Stimulated activated CD8-positive, alpha-beta memory T cell treated with anti-CD3 and anti-CD28 coated beads, Interleukin-2, amount 100 ng/mL, for 48 hours (primary cell): ENCODE measurements around the gene MRPL45.

Experiments used
- DNase-seq, 2 donors: peaks; one replicate each; pipeline ENCODE4 v3.0.0-alpha.2; 2020; ENCODE audit warnings: low read depth in 2 of 2

Gene MRPL45

GRCh38 chr17:38325221-38325851 lies 28.4 kb downstream of the MRPL45 start:
- no peak for DNase-seq

DNA sequence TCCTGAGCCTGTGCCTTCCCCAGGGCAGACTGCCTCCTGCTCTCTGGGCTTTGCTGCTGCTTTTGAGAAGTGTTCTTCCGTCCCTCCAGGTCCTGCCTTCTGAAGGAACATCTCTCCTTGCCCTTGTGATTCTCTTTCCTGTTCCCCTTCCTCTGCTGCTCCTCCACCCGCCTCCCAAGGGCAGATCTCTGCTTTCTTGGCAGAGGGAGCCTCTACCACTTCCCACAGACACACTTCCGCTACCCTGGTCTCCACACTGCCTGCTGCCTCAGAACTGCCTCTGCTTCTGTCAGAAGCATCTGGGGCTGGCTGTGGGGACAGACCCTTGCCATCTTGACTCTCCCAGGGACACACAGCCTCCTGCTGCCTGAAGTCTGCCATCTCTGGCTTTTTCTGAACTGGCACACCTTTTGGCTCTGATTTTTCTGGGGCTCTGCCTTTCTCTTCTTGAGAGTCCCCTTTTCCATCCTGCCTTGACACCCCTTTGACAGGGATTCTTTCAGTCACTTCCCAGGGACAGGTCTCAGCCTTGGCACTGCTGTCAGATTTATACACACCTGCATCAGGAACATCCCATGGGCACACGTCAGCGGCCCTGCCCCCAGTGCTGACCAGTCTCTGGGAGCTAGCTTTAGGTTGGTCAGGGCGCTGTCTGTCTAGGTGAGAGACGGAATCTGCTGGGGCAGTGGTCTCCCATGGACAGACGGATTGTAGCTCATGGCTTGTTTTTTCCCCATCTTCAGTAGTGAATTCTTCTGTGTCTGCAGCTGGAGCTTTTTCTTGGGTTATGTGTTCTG lies 30.2 kb downstream of the MRPL45 start:
- no peak for DNase-seq

GRCh38 chr17:38327936-38328335 lies 31.0 kb downstream of the MRPL45 start:
- no peak for DNase-seq

- no peak for DNase-seq
These were observed 31.7 kb downstream of the MRPL45 start for GRCh38 chr17:38328620-38329019.

DNA sequence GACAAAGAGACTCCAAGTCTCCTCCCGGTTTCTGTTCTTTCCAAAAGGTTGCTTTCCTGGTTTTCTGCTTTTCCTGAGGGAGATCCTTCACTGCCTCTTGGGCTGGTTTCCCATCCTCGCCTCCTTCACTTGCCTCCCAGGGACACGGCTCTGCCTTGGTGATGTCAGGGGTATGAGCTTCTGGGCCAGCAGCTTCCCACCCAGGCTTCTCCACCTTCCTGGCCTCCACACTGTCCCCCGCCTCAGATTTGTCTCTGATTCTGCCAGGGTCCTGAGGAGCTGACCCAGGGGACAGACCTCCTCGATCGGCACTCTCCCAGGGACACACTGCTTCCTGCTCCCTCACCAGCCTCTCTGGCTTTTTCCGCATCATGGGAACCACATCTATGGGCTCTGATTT lies 32.3 kb downstream of the MRPL45 start:
- no peak for DNase-seq

DNA sequence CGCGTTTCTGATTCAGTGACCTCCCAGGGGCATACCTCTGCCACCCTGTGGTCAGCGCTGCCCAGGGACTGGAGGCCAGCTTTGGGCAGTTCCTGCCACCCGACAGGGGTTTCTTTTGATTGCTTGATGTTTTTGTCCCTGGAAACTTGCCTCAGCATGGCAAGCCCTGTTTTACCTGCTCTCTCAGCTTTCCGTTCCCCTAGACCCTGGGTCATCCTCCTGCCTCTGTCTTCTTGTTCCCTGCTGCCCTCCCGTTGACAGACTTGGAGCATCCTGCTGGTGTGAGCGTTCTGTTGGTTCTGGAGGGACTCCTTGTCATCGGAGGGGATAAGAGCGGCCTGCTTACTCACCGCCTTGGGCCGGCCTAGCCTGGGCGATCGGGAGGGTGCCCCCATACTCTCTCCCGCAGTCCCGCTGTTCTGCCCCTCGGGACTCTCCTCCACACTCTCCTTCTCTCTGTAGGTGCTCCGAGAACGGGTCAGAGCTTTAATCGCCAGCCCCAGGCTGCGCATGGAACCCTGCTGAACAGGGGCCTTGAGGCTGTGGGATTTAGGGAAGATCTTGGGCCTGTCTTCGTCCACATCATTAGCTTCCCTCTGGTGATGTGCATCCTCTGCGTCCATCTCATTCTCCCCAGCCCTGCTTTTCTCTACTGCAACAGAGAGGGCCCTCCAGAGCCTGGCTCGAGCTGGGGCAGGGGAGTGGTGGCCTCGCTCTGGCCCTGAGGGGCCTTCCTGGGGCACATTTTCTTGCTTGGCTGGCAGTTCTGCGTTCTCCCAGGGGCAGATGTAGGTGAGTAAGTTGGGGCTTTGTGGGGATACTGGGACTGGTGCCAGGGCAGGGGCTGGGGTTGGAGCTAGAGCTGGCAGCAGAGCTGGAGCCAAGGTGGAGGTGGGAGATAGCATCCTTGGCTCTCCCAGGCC lies 33.1 kb downstream of the MRPL45 start:
- DNase-seq, result no peak

DNA sequence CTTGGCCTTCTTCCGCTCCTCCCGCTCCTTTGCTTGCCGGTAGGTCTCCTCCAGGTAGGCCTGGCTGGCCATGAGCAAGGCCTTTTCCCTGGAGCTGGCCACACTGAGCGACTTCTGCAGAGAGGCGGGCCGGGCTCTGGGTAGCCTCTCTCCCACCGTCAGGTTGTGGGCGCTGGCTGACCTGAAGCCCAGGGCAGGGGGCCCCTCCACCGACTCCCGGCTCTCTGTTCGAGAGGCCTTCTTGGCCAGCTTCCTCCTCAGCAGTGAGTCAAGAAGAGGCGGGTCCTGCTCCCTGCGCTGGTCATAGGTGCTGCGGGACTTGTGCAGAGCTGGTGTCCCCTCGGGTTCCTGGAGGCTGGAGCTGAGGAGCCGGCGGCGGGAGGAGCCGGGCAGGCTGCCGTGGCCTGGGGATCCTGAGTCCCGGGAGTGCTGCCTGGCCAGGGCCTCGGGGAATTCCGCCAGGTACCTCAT lies 34.0 kb downstream of the MRPL45 start:
- DNase-seq, result no peak

GRCh38 chr17:38332735-38333134 lies 35.8 kb downstream of the MRPL45 start:
- DNase-seq, result no peak

DNA sequence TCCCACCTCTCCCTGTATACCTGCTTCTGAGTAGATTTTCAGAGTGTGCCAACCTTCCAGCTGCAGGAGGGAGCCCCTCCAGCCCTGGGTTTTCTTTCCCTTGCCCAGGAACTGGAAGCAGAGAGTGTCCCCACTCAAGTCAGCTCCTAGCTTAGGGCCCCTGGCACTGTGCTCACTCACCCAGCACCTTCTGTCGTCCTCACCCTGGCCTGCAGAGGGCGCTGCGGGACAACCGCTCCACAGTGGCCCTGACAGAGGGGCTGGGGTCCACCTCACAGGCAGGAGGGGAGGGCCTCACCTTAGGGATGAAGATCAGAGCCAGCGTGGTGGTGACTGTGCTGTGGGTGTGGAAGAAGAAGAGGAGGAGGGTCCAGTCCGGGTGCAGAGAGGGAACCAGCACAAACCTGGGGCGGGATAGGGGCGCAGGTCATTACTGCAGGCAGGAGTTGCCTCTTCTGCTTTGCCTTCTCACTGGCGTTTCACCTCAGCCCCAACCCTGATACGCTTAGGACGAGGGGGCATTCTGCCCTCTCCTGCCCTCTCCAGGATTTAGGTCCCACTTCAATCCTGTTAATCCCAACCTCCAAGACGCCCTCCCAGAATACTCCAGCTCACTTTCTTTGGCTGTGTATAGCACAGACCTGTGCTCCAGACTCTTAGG lies 36.8 kb downstream of the MRPL45 start:
- DNase-seq, result peak; percentile 36 to 50

- no peak for DNase-seq
These were observed 37.8 kb downstream of the MRPL45 start for GRCh38 chr17:38334480-38335364.

DNA sequence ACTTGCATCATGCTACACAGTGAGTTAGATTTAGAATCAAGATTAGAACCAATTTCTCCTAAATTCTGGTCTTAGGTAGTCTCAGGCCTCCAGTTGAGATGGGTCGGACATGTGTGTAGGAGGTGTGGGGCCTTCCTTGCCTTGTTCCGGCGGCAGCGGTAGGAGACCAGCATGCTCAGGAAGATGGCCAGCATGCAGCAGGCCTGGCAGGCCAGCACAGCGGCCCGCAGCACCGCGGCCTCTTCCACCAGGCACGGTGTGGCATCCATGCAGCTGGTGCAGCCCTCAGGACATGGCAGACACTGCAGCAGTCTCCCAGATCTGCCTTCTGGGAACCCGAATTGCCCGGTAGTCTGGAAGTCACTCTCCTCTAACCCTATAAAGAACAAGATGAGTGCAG lies 39.9 kb downstream of the MRPL45 start:
- no peak for DNase-seq

DNA sequence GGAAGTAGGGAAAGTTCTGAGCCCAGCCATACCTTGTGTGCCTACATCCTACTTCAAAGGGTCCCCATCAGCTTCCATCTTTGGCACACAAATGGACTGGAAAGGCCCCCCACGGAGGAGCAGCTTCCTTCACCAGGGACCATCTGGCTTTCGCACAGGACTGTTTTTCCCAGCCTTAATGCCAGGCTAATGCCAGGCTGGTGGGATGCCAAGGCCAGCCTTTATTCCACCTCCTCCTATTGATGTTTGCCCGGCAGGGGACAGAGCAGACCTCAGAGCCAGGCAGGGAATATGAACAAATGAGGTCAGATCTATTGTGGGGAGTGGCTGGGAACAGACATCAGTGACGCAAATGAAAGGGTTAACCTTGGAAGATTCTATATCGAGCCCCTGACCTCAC lies 41.1 kb downstream of the MRPL45 start:
- no peak for DNase-seq

- no peak for DNase-seq
These were observed 41.6 kb downstream of the MRPL45 start for GRCh38 chr17:38338535-38338934.

DNA sequence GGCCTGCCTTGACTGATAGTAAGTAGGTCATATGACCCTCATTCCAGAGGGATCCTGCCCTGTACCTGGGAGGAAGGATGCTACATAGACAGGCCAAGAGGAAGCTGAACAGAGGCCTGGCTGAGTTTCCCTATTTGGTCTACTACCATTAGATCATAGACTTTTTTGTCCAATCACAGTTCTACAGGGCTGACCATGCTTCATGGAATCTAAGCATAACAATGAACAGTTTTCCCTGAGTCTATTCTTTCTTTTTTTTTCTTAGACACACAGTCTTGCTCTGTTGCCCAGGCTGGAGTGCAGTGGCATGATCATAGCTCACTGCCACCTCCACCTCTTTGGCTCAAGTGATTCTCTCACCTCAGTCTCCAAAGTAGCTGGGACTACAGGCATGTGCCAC lies 42.9 kb downstream of the MRPL45 start:
- no peak for DNase-seq

GRCh38 chr17:38341035-38341721 lies 44.2 kb downstream of the MRPL45 start:
- no peak for DNase-seq

GRCh38 chr17:38342886-38343607 lies 46.1 kb downstream of the MRPL45 start:
- DNase-seq, result no peak

DNA sequence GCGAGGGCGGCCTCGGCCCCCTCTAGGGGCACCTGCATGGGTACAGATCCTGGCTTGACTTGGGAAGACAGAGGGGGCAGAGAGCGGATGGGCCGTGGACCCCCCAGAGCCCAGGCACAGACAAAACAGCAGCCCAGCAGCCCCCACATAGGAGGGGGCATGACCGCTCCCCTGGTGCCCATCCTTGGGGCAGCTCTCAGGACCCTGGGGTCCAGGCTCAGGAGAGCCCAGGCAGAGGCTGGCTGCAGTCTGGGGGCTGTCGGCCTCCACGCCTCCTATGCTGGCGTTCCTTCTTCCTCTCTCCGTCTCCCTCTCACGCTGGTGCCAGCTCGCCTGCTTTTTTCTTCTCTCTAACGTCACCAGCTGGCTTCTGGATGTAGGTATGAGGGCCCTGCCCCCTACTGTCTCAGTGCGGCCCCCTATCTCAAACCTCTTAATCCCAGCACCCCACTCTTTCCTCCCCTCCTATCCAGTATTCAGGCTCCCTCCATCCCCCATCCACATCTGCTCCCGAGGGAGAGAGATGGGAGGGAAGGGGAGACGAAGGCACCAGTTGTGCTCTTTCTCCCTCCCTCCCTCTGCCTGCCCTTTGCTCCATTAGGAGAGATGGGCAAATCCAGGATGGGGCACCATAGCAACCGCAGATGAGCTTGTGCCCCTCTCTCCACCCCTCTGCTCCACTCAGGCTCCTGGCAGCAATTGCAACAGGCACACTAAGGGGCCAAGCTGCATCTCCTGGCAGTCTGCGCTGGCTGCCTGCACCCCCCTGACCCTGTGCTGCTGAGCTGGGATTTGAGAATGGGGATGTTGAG lies 46.8 kb downstream of the MRPL45 start, which contains the start of gene GPR179:
Gene GPR179 (minus strand): TSS at position 349 of the 812 bp plus-strand sequence. CDS start 167 bp downstream, at position 182.
- no peak for DNase-seq

DNA sequence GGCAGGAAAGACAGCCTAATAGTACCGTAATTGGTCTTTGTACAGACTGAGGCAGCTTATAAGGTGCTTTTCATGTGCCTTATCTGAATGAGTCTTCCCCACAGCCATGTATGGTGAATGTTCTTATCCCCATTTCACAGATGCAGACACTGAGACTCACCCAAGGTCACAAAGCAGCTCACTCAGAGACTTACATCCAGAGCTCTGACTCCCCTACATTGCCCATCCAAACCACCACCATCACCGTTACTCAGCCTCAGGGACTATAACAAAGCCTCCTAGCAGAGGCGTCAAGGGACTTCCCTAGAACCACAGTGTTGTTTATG lies 47.4 kb downstream of the MRPL45 start:
- no peak for DNase-seq

- no peak for DNase-seq
These were observed 48.8 kb downstream of the MRPL45 start for GRCh38 chr17:38345743-38346142.
